ENCODE data around the gene CELF4.
A peak's percentile ranks its signal among the peaks of the same experiment; 100 is the strongest.

CELF4 gene

GRCh38 chr18:37548679-37549289 is 16.8 kb downstream of the CELF4 start:
- no peak for DNase-seq (ENCODE audit: low read depth in 3 of 3, low spot score in 1 of 3)

GRCh38 chr18:37547196-37547827 is 18.3 kb downstream of the CELF4 start:
- no peak for DNase-seq (ENCODE audit: low read depth in 3 of 3, low spot score in 1 of 3)

GRCh38 chr18:37546651-37547050 is 18.9 kb downstream of the CELF4 start:
- DNase-seq (ENCODE audit: low read depth in 3 of 3, low spot score in 1 of 3) = no peak

- DNase-seq (ENCODE audit: low read depth in 3 of 3, low spot score in 1 of 3) = no peak
Measured at GRCh38 chr18:37546272-37546537, 19.4 kb downstream of the CELF4 start.

GRCh38 chr18:37545461-37546271 is 19.9 kb downstream of the CELF4 start:
- no peak for DNase-seq (ENCODE audit: low read depth in 3 of 3, low spot score in 1 of 3)

- no peak for DNase-seq (ENCODE audit: low read depth in 3 of 3, low spot score in 1 of 3)
Measured at GRCh38 chr18:37544713-37545112, 20.9 kb downstream of the CELF4 start.

GRCh38 chr18:37544217-37544616 is 21.4 kb downstream of the CELF4 start:
- no peak for DNase-seq (ENCODE audit: low read depth in 3 of 3, low spot score in 1 of 3)

- no peak for DNase-seq (ENCODE audit: low read depth in 3 of 3, low spot score in 1 of 3)
Measured at GRCh38 chr18:37543321-37543720, 22.3 kb downstream of the CELF4 start.

- DNase-seq (ENCODE audit: low read depth in 3 of 3, low spot score in 1 of 3) = no peak
Measured at GRCh38 chr18:37541517-37541916, 24.1 kb downstream of the CELF4 start.

GRCh38 chr18:37540424-37541138 is 25.0 kb downstream of the CELF4 start:
- DNase-seq (ENCODE audit: low read depth in 3 of 3, low spot score in 1 of 3) = no peak

- DNase-seq (ENCODE audit: low read depth in 3 of 3, low spot score in 1 of 3) = no peak
Measured at GRCh38 chr18:37539236-37539635, 26.4 kb downstream of the CELF4 start.

- DNase-seq (ENCODE audit: low read depth in 3 of 3, low spot score in 1 of 3) = no peak
Measured at GRCh38 chr18:37538526-37539205, 26.9 kb downstream of the CELF4 start.

- peak in 1 of 3 donors; percentile 2 for DNase-seq (ENCODE audit: low read depth in 3 of 3, low spot score in 1 of 3)
Measured at GRCh38 chr18:37537868-37538525, 27.6 kb downstream of the CELF4 start.

- DNase-seq (ENCODE audit: low read depth in 3 of 3, low spot score in 1 of 3) = no peak
Measured at GRCh38 chr18:37536656-37537055, 28.9 kb downstream of the CELF4 start.

- no peak for DNase-seq (ENCODE audit: low read depth in 3 of 3, low spot score in 1 of 3)
Measured at GRCh38 chr18:37535968-37536367, 29.6 kb downstream of the CELF4 start.

GRCh38 chr18:37534627-37535026 is 31.0 kb downstream of the CELF4 start:
- DNase-seq (ENCODE audit: low read depth in 3 of 3, low spot score in 1 of 3) = no peak

GRCh38 chr18:37533647-37534584 is 31.7 kb downstream of the CELF4 start:
- no peak for DNase-seq (ENCODE audit: low read depth in 3 of 3, low spot score in 1 of 3)

- DNase-seq (ENCODE audit: low read depth in 3 of 3, low spot score in 1 of 3) = no peak
Measured at GRCh38 chr18:37532917-37533316, 32.7 kb downstream of the CELF4 start.

- no peak for DNase-seq (ENCODE audit: low read depth in 3 of 3, low spot score in 1 of 3)
Measured at GRCh38 chr18:37529863-37530262, 35.7 kb downstream of the CELF4 start.

- DNase-seq (ENCODE audit: low read depth in 3 of 3, low spot score in 1 of 3) = no peak
Measured at GRCh38 chr18:37529296-37529695, 36.3 kb downstream of the CELF4 start.

Measured in stimulated activated CD4-positive, alpha-beta T cell treated with anti-CD3 and anti-CD28 coated beads, TNF-alpha, amount 100 ng/mL, for 1 hour (primary cell).